ENCODE data around the gene MZT2B.
"Not testable (repeated sequence)": the region's sequence is repeated elsewhere in the genome, so short reads cannot be mapped to it uniquely, and the experiment has no call there.

GRCh38 chr2:130230907-130231306 is 48.8 kb downstream of the MZT2B start:
- not testable (repeated sequence) for TF ChIP-seq EZH2 (IDR thresholded peaks at IDR 0.05; ENCODE audit: insufficient read depth, poor library complexity, severe bottlenecking); EZH2phosphoT487 (IDR thresholded peaks at IDR 0.05; ENCODE audit: insufficient read depth, low read depth)

All from GM23248 (cell line).